ENCODE measurements around the gene QRSL1. TPM values are rescaled to one million over a fixed set of nuclear protein-coding genes. Genes with fewer than 3 reads are reported as not detected.
"Not testable (repeated sequence)": the region's sequence is repeated elsewhere in the genome, so short reads cannot be mapped to it uniquely, and the experiment has no call there.

QRSL1 gene
- total RNA-seq, 2 experiments from 2014 or later = 19.6 to 21.6 TPM

- DNase-seq; H3K9me3 Mint-ChIP-seq; H3K27me3 Mint-ChIP-seq (ENCODE audit: low read depth); H3K36me3 Mint-ChIP-seq (ENCODE audit: low read depth); H3K27ac Mint-ChIP-seq: not testable (repeated sequence)
- peaks cover 31% of the 10 kb centered on the region for H3K4me1 Mint-ChIP-seq (ENCODE audit: low read depth)
- intact Hi-C loops (cut with micrococcal nuclease) = loop anchor here (5.0 kb wide), 2 partner anchors 490 to 1330 kb away; partner anchors contain the start of genes BEND3 and SEC63
- CTCF ChIA-PET = interaction anchor here (0.6 to 2.0 kb wide), 2 partner anchors 18 to 355 kb away, joined by 3 to 6 read pairs; no protein-coding TSS in a partner anchor
- peak overlapping the region; percentile 98 for H3K4me3 Mint-ChIP-seq
Observed at GRCh38 chr6:106627760-106628159, 1.6 kb upstream of the QRSL1 start.

- peak overlapping the region; percentile 98 for H3K4me3 Mint-ChIP-seq
- DNase-seq = no peak
Observed at GRCh38 chr6:106628658-106629102, 698 bp upstream of the QRSL1 start.

GRCh38 chr6:106629859-106630163 is 433 bp downstream of the QRSL1 start:
- intact Hi-C loops (cut with micrococcal nuclease) = loop anchor here (1.0 to 5.0 kb wide), 6 partner anchors 96 to 1327 kb away; partner anchors contain the start of genes ATG5, BEND3, MTRES1 and SEC63
- H3K27ac Mint-ChIP-seq = peak overlapping the region; percentile 98
- H3K4me1 Mint-ChIP-seq (ENCODE audit: low read depth) = peaks cover 35% of the 10 kb centered on the region
- H3K4me3 Mint-ChIP-seq = peak overlapping the region; percentile 98
- H3K27me3 Mint-ChIP-seq (ENCODE audit: low read depth) = no peaks in the 10 kb centered on the region
- H3K9me3 Mint-ChIP-seq = no peaks in the 10 kb centered on the region
- DNase-seq = no peak
- H3K36me3 Mint-ChIP-seq (ENCODE audit: low read depth) = no peaks in the 10 kb centered on the region
- CTCF ChIA-PET = interaction anchor here (1.0 kb wide), 1 partner anchor 183 kb away, joined by 3 read pairs; no protein-coding TSS in a partner anchor

More at GRCh38 chr6:106628658-106629102, 698 bp upstream of the QRSL1 start:
- no peaks in the 10 kb centered on the region for H3K27me3 Mint-ChIP-seq (ENCODE audit: low read depth)
- H3K9me3 Mint-ChIP-seq = no peaks in the 10 kb centered on the region
- peaks cover 32% of the 10 kb centered on the region for H3K4me1 Mint-ChIP-seq (ENCODE audit: low read depth)
- peak overlapping the region; percentile 98 for H3K27ac Mint-ChIP-seq
- CTCF ChIA-PET = interaction anchor here (2.0 kb wide), 1 partner anchor 19 kb away, joined by 6 read pairs; no protein-coding TSS in a partner anchor
- no peaks in the 10 kb centered on the region for H3K36me3 Mint-ChIP-seq (ENCODE audit: low read depth)
- intact Hi-C loops (cut with micrococcal nuclease) = loop anchor here (1.0 to 5.0 kb wide), 6 partner anchors 94 to 1329 kb away; partner anchors contain the start of genes ATG5, BEND3, MTRES1 and SEC63

- CTCF ChIA-PET = interaction anchor here (1.0 to 1.2 kb wide), 2 partner anchors 24 to 183 kb away, joined by 3 read pairs; no protein-coding TSS in a partner anchor
- Mint-ChIP-seq H3K4me3 (peak overlapping the region; percentile 98), H3K4me1 (ENCODE audit: low read depth) (peaks cover 40% of the 10 kb centered on the region), H3K36me3 (ENCODE audit: low read depth) (no peaks in the 10 kb centered on the region), H3K9me3 (no peaks in the 10 kb centered on the region), H3K27ac (peak overlapping the region; percentile 34), H3K27me3 (ENCODE audit: low read depth) (no peaks in the 10 kb centered on the region)
- DNase-seq = no peak
- intact Hi-C loops (cut with micrococcal nuclease) = no loop called here
Observed at GRCh38 chr6:106630366-106630765, 988 bp downstream of the QRSL1 start.

GRCh38 chr6:106631346-106631745 is 2.0 kb downstream of the QRSL1 start:
- H3K27ac Mint-ChIP-seq = no peak overlapping the region
- no peak overlapping the region for H3K4me3 Mint-ChIP-seq
- CTCF ChIA-PET = interaction anchor here (0.6 to 1.2 kb wide), 2 partner anchors 13 to 25 kb away, joined by 3 read pairs; no protein-coding TSS in a partner anchor
- DNase-seq = no peak
- H3K36me3 Mint-ChIP-seq (ENCODE audit: low read depth) = no peaks in the 10 kb centered on the region
- H3K9me3 Mint-ChIP-seq = no peaks in the 10 kb centered on the region
- intact Hi-C loops (cut with micrococcal nuclease) = no loop called here
- H3K4me1 Mint-ChIP-seq (ENCODE audit: low read depth) = peaks cover 41% of the 10 kb centered on the region
- no peaks in the 10 kb centered on the region for H3K27me3 Mint-ChIP-seq (ENCODE audit: low read depth)

- Mint-ChIP-seq H3K36me3 (ENCODE audit: low read depth) (no peaks in the 10 kb centered on the region), H3K4me1 (ENCODE audit: low read depth) (peaks cover 39% of the 10 kb centered on the region), H3K9me3 (no peaks in the 10 kb centered on the region), H3K4me3 (no peak overlapping the region), H3K27me3 (ENCODE audit: low read depth) (no peaks in the 10 kb centered on the region), H3K27ac (no peak overlapping the region)
- no peak for DNase-seq
- intact Hi-C loops (cut with micrococcal nuclease) = no loop called here
- CTCF ChIA-PET = interaction anchor here (1.7 to 2.0 kb wide), 2 partner anchors 295 to 345 kb away, joined by 4 to 7 read pairs; no protein-coding TSS in a partner anchor
Observed at GRCh38 chr6:106634565-106634964, 5.2 kb downstream of the QRSL1 start.

GRCh38 chr6:106637051-106637716 is 7.8 kb downstream of the QRSL1 start:
- no peaks in the 10 kb centered on the region for H3K27me3 Mint-ChIP-seq (ENCODE audit: low read depth)
- peaks cover 24% of the 10 kb centered on the region for H3K4me1 Mint-ChIP-seq (ENCODE audit: low read depth)
- peaks cover 6% of the 10 kb centered on the region for H3K36me3 Mint-ChIP-seq (ENCODE audit: low read depth)
- intact Hi-C loops (cut with micrococcal nuclease) = no loop called here
- CTCF ChIA-PET = interaction anchor here (0.9 to 2.4 kb wide), 3 partner anchors 23 to 30 kb away, joined by 3 to 6 read pairs (median 3); no protein-coding TSS in a partner anchor
- no peak overlapping the region for H3K27ac Mint-ChIP-seq
- H3K9me3 Mint-ChIP-seq = no peaks in the 10 kb centered on the region
- DNase-seq = no peak
- H3K4me3 Mint-ChIP-seq = no peak overlapping the region

- no peak overlapping the region for H3K27ac Mint-ChIP-seq
- peaks cover 19% of the 10 kb centered on the region for H3K4me1 Mint-ChIP-seq (ENCODE audit: low read depth)
- H3K9me3 Mint-ChIP-seq = no peaks in the 10 kb centered on the region
- H3K4me3 Mint-ChIP-seq = no peak overlapping the region
- no peak for DNase-seq
- intact Hi-C loops (cut with micrococcal nuclease) = no loop called here
- H3K27me3 Mint-ChIP-seq (ENCODE audit: low read depth) = no peaks in the 10 kb centered on the region
- CTCF ChIA-PET = interaction anchor here (1.1 to 2.4 kb wide), 2 partner anchors 28 to 31 kb away, joined by 3 to 6 read pairs; no protein-coding TSS in a partner anchor
- H3K36me3 Mint-ChIP-seq (ENCODE audit: low read depth) = peaks cover 11% of the 10 kb centered on the region
Observed at GRCh38 chr6:106637717-106638341, 8.5 kb downstream of the QRSL1 start.

- H3K27me3 Mint-ChIP-seq (ENCODE audit: low read depth) = no peaks in the 10 kb centered on the region
- H3K4me3 Mint-ChIP-seq = no peak overlapping the region
- H3K9me3 Mint-ChIP-seq = no peaks in the 10 kb centered on the region
- no peak for DNase-seq
- peaks cover 16% of the 10 kb centered on the region for H3K4me1 Mint-ChIP-seq (ENCODE audit: low read depth)
- no peak overlapping the region for H3K27ac Mint-ChIP-seq
- peaks cover 22% of the 10 kb centered on the region for H3K36me3 Mint-ChIP-seq (ENCODE audit: low read depth)
- intact Hi-C loops (cut with micrococcal nuclease) = no loop called here
- CTCF ChIA-PET = interaction anchor here (2.4 kb wide), 1 partner anchor 30 kb away, joined by 6 read pairs; no protein-coding TSS in a partner anchor
Observed at GRCh38 chr6:106639812-106640211, 10.4 kb downstream of the QRSL1 start.

- no peaks in the 10 kb centered on the region for H3K27me3 Mint-ChIP-seq (ENCODE audit: low read depth)
- peaks cover 2% of the 10 kb centered on the region for H3K4me1 Mint-ChIP-seq (ENCODE audit: low read depth)
- intact Hi-C loops (cut with micrococcal nuclease) = no loop called here
- CTCF ChIA-PET = interaction anchor here (0.5 kb wide), 1 partner anchor 488 kb away, joined by 5 read pairs; no protein-coding TSS in a partner anchor
- no peak overlapping the region for H3K4me3 Mint-ChIP-seq
- H3K36me3 Mint-ChIP-seq (ENCODE audit: low read depth) = peaks cover 32% of the 10 kb centered on the region
- no peaks in the 10 kb centered on the region for H3K9me3 Mint-ChIP-seq
- DNase-seq = no peak
- no peak overlapping the region for H3K27ac Mint-ChIP-seq
Observed at GRCh38 chr6:106642476-106642875, 13.1 kb downstream of the QRSL1 start.

- H3K4me1 Mint-ChIP-seq (ENCODE audit: low read depth) = no peaks in the 10 kb centered on the region
- H3K9me3 Mint-ChIP-seq = no peaks in the 10 kb centered on the region
- H3K27ac Mint-ChIP-seq = no peak overlapping the region
- intact Hi-C loops (cut with micrococcal nuclease) = no loop called here
- CTCF ChIA-PET = interaction anchor here (0.5 to 1.3 kb wide), 2 partner anchors 11 to 487 kb away, joined by 3 to 5 read pairs; no protein-coding TSS in a partner anchor
- no peaks in the 10 kb centered on the region for H3K27me3 Mint-ChIP-seq (ENCODE audit: low read depth)
- no peak for DNase-seq
- peaks cover 32% of the 10 kb centered on the region for H3K36me3 Mint-ChIP-seq (ENCODE audit: low read depth)
- no peak overlapping the region for H3K4me3 Mint-ChIP-seq
Observed at GRCh38 chr6:106643061-106643460, 13.7 kb downstream of the QRSL1 start.

- H3K4me3 Mint-ChIP-seq = no peak overlapping the region
- peaks cover 36% of the 10 kb centered on the region for H3K36me3 Mint-ChIP-seq (ENCODE audit: low read depth)
- no peaks in the 10 kb centered on the region for H3K27me3 Mint-ChIP-seq (ENCODE audit: low read depth)
- no peaks in the 10 kb centered on the region for H3K9me3 Mint-ChIP-seq
- CTCF ChIA-PET = no interaction called here
- no peak overlapping the region for H3K27ac Mint-ChIP-seq
- intact Hi-C loops (cut with micrococcal nuclease) = no loop called here
- H3K4me1 Mint-ChIP-seq (ENCODE audit: low read depth) = no peaks in the 10 kb centered on the region
- no peak for DNase-seq
Observed at GRCh38 chr6:106648651-106649308, 19.4 kb downstream of the QRSL1 start.

All from activated naive CD4-positive, alpha-beta T cell treated with anti-CD3 and anti-CD28 coated beads for 36 hours (primary cell).